Stimulated activated CD8-positive, alpha-beta memory T cell treated with anti-CD3 and anti-CD28 coated beads, Interleukin-7, amount 100 ng/mL, for 1 hour (primary cell): Measurements from ENCODE around the gene PRKD2.
"Not testable (repeated sequence)": the region's sequence is repeated elsewhere in the genome, so short reads cannot be mapped to it uniquely, and the experiment has no call there.

ENCODE experiments used
- DNase-seq, 2 donors: peaks; one replicate each; pipeline ENCODE4 v3.0.0-alpha.2; 2020; ENCODE audit warnings: low read depth in 2 of 2

The PRKD2 gene

GRCh38 chr19:46717034-46717715 is at the start of gene PRKD2:
Gene PRKD2, minus strand, starts transcription at chr19:46717114. Its CDS starts 744 bp downstream, at chr19:46716370.
- peak; percentile 77 to 83 for DNase-seq

- DNase-seq = no peak
Measured at GRCh38 chr19:46764817-46765291, 47.9 kb upstream of the PRKD2 start.

GRCh38 chr19:46762245-46762890 is 45.5 kb upstream of the PRKD2 start:
- no peak for DNase-seq

GRCh38 chr19:46761418-46761831 is 44.5 kb upstream of the PRKD2 start:
- DNase-seq = no peak

- DNase-seq = not testable (repeated sequence)
Measured at GRCh38 chr19:46760897-46761296, 44.0 kb upstream of the PRKD2 start.

DNA sequence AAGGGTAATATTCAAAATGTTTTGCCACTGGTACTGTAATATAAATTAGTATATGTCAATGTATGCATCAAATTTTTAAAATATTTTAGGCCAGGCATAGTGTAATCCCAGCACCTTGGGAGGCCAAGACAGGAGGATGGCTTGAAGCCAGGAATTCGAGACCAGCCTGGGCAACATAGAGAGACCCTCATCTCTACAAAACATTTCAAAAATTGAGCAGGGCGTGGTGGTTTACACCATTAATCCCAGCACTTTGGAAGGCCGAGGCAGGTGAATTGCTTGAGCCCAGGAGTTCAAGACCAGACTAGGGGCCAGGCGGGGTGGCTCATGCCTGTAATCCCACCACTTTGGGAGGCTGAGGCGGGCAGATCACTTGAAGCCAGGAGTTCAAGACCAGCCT is 43.4 kb upstream of the PRKD2 start:
- no peak for DNase-seq

- DNase-seq = no peak
Measured at GRCh38 chr19:46759817-46760333, 43.0 kb upstream of the PRKD2 start.

DNA sequence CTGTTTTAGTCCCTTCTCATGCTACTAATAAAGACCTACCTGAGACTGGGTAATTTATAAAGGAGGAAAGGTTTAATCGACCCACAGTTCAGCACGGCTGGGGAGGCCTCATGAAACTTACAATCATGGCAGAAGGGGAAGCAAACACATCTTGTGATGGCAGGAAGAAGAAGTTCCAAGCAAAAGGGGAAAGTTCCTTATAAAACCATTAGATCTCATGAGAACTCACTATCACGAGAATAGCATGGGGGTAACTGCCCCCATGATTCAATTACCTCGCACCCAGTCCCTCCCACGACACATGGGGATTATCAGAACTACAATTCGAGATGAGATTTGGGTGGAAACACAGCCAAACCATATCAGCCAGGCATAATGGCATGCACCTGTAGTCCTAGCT is 42.3 kb upstream of the PRKD2 start:
- DNase-seq = no peak

- no peak for DNase-seq
Measured at GRCh38 chr19:46756544-46756888, 39.6 kb upstream of the PRKD2 start.

- DNase-seq = no peak
Measured at GRCh38 chr19:46755853-46756543, 39.1 kb upstream of the PRKD2 start.

DNA sequence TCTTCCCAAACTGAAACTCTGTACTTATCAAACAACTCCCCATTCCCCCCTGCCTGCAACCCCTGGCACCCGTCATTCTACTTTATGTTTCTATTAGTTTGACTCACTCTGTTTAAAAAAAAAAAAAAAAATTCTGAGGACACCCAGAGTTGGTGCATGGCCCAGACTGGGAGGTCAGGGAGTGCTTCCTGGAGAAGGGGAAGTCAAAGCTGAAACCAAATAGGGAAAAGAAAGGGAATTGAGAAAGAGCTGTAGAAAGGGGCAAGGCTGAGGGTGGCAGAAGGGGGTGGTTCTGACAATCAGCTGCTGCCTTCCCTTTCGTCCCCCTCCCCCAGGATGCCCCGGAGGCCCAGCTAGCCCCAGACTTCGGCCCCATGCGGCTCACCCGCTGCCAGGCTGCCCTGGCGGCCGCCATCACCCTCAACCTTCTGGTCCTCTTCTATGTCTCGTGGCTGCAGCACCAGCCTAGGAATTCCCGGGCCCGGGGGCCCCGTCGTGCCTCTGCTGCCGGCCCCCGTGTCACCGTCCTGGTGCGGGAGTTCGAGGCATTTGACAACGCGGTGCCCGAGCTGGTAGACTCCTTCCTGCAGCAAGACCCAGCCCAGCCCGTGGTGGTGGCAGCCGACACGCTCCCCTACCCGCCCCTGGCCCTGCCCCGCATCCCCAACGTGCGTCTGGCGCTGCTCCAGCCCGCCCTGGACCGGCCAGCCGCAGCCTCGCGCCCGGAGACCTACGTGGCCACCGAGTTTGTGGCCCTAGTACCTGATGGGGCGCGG is 38.4 kb upstream of the PRKD2 start:
- no peak for DNase-seq

DNA sequence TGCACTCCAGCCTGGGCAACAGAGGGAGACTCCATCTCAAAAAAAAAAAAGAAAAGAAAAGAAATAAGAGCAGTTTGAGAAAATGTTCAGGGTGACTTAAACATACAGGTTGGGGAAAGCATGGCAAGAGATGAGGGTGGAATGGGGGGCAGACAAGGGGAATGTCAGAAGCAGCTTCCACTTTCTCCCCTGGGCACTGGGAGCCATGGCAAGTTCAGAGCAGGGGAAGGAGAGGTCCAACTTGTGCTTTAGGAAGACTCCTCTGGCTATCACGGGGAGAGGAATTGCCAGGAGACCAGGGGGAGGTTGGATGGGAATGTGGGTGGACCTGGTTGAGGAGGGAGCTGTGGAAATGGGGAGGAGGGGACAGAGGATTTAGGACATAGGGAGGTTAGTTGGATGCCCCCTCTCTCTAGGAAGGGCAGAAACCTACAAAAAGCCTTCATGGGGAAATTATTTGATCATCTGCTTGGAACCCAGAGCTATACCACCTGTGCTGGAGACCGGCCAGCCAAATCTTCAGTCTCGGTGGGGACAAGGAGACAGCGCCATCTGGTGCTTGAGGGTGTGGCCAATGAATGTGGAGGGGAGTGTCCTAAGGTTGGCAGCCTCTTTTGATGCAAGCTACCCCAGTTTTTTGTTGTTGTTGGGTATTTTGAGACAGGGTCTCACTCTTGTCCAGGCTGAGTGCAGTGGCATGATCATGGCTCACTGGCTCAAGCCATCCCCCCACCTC is 36.7 kb upstream of the PRKD2 start:
- peak; percentile 30 to 38 for DNase-seq

DNA sequence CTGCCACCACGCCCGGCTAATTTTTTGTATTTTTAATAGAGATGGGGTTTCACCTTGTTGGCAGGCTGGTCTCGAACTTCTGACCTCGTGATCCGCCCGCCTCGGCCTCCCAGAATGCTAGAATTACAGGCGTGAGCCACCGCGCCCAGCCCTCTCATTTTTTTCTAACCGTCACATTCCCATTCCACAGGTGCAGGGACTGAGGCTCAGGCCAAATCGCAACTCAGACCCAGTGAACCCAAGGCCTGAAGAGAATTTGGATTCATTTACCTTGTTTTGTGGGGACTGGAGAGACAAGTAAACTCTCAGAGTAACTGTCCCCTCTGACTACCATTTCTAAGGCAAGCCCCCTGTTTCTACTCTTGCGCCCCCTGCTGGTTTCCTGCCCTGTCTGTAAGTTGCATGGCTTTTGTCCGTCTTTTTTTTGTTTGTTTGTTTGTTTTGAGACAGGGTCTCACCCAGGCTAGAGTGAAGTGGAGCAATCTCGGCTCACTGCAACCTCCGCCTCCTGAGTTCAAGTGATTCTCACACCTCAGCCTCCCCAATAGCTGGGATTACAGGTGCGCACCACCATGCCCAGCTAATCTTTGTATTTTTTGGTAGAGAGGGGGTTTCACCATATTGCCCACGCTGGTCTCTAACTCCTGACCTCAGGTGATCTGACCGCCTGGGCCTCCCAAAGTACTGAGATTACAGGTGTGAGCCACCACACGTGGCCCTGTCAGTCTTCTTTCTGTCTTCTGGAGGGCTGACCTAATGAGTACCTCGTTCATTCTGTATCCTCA is 31.6 kb upstream of the PRKD2 start:
- peak; percentile 34 to 72 for DNase-seq

DNA sequence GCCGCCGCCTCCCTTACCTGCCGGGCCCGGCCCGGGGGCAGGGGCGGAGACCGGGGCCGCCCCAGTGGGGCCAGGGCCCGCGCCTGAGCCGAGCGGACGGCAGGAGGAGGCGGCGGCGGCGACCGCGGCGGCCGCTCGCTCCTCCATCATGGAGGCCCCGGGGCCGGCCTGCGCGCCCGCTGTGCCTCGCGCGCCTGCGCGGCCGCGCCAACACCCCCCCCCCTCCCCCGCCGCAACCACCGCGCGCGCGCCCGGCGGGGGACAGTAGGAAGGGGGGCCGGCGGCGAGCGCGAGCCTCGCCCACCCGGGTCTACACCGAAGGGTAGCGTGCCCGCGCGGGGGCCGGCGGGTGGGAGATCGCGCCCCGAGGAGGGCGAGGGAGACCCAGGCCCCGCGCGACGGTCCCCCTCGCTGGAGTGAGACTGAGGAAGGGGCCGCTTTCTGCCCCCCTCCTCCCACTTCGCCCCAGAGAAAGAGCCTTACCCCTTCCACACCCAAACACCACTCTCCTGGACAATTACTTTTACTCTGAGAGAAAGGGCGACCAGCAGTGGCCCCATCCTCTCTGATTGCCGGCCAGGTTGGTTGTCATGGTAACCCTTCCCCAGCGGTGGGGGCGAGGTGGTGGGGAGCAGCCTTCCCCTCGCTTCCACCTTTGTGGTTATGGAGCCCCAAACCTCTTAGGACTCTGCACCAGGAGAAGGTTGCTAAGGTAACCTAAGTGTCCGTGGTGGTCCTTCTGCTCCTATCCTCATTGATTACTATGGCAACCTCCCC is 29.6 kb upstream of the PRKD2 start, which contains the start of gene STRN4:
Gene STRN4 (minus strand): TSS at position 170 of the 777 bp plus-strand sequence. CDS start 20 bp downstream, at position 150.
- DNase-seq = peak; percentile 31 to 38

DNA sequence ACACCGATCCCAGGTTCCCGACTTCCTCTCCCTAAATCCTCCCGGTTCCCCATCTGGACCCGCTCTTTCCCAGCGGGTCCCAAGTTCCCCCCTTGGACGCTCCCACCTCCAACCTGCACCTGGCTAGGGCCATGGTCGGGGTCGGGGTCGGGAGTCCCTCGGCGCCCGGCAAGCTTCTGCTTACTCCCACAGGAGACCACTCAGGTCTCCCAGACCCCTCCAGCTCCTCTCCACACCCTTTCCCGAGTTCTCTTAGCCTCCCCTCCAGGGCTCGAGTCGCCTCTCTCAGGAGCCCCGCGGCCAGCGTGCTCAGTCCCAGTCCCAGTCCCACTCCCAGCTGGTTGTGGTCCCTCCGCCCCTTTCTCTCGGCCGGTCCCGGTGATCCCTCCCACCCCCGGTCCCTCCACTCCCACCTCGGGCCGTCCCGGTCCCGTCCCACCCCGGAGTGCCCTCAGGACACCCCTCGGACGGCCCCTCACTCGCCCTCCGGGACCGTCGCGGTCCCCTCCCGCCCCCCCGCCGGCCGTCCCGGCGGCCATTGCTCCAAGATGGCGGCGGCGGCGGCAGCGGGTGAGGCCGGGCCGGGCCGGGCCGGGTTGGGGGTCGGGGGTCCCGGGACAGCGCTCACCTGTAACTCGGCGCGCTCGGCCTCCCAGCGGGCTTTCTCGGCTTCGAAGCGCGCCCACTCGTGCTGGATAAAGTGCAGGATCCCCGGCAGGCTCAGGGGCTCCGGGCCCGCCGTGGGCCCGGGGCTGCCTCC is 28.8 kb upstream of the PRKD2 start, which contains the start of gene FKRP:
Gene FKRP (plus strand): TSS at position 537 of the 760 bp plus-strand sequence. CDS start 9,394 bp downstream, outside the sequence.
- DNase-seq = no peak

GRCh38 chr19:46745030-46745429 is 28.1 kb upstream of the PRKD2 start:
- no peak for DNase-seq

GRCh38 chr19:46744005-46744691 is 27.2 kb upstream of the PRKD2 start:
- no peak for DNase-seq
